ENCODE results near the gene ETS1.

DNA sequence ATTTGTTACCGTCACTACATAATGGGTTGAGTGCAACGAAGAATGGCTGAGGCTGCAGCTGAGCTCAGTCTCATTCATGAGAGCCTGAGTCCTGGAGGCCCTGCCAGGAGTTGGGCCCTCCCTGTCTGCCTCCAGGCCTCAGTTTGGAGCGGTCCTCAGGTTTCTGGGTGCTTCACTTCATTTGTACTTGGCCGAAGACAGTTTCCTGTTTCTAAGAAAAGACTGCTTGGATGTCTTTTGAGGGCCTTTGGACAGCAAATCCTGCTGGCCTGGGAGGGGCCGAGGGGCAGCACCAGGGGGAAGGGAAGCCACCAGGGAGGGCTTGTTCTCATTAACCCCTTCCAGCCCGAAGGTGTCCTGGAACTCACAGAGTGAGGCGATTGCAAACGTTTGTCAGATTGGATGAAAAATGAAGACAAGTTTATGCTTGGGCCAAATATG is 163.1 kb downstream of the ETS1 start:
- TF ChIP-seq, protein P1, sequence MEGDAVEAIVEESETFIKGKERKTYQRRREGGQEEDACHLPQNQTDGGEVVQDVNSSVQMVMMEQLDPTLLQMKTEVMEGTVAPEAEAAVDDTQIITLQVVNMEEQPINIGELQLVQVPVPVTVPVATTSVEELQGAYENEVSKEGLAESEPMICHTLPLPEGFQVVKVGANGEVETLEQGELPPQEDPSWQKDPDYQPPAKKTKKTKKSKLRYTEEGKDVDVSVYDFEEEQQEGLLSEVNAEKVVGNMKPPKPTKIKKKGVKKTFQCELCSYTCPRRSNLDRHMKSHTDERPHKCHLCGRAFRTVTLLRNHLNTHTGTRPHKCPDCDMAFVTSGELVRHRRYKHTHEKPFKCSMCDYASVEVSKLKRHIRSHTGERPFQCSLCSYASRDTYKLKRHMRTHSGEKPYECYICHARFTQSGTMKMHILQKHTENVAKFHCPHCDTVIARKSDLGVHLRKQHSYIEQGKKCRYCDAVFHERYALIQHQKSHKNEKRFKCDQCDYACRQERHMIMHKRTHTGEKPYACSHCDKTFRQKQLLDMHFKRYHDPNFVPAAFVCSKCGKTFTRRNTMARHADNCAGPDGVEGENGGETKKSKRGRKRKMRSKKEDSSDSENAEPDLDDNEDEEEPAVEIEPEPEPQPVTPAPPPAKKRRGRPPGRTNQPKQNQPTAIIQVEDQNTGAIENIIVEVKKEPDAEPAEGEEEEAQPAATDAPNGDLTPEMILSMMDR (IDR thresholded peaks at IDR 0.05; ENCODE audit: poor library complexity) = no peak
- no peak for TF ChIP-seq EZH2phosphoT487 (IDR thresholded peaks at IDR 0.05; ENCODE audit: low read depth, severe bottlenecking, unreplicated experiment)
- TF ChIP-seq EZH2 (IDR thresholded peaks at IDR 0.05; ENCODE audit: borderline replicate concordance) = no peak
